Activated T-cell treated with anti-CD3 and anti-CD28 coated beads, Interleukin-2, amount 50 U/mL, for 72 hours (primary cell): ENCODE measurements around the gene BRD7. TPM values are rescaled to one million over a fixed set of nuclear protein-coding genes. Genes with fewer than 3 reads are reported as not detected.
"Not testable (repeated sequence)": the region's sequence is repeated elsewhere in the genome, so short reads cannot be mapped to it uniquely, and the experiment has no call there.

ENCODE experiments used
- ATAC-seq, 2 donors: fragments of 150-1000 bp; cut with Tn5 transposase; replicated peaks in 1 of 2; 2 replicates each; pipeline ENCODE4 v1.10.0; 2021; ENCODE audit warnings: moderate library complexity in 2 of 2, mild to moderate bottlenecking in 1 of 2
- DNase-seq, 2 donors: peaks; one replicate each; pipeline ENCODE4 v3.0.0; 2021 to 2022; ENCODE audit warnings: mixed read lengths in 1 of 2
- H3K27ac Mint-ChIP-seq: one replicate; pipeline ENCODE4 v1.8.0; 2022; ENCODE audit warnings: mild to moderate bottlenecking, moderate library complexity, mixed read lengths
- H3K27me3 Mint-ChIP-seq: one replicate; pipeline ENCODE4 v1.8.0; 2022; ENCODE audit warnings: low read depth, mixed read lengths
- H3K36me3 Mint-ChIP-seq, 2 donors: one replicate each; pipeline ENCODE4 v1.8.0; 2022; ENCODE audit warnings: mixed read lengths in 2 of 2, mild to moderate bottlenecking in 1 of 2; ENCODE audit not compliant: insufficient read depth in 2 of 2
- H3K4me1 Mint-ChIP-seq: one replicate; pipeline ENCODE4 v1.8.0; 2022; ENCODE audit warnings: low read depth, mixed read lengths
- H3K4me3 Mint-ChIP-seq, 2 donors: one replicate each; pipeline ENCODE4 v1.8.0; 2022; ENCODE audit warnings: mild to moderate bottlenecking in 2 of 2, mixed read lengths in 2 of 2, moderate library complexity in 2 of 2
- H3K9me3 Mint-ChIP-seq, 2 donors: one replicate each; pipeline ENCODE4 v1.8.0; 2022; ENCODE audit warnings: mixed read lengths in 2 of 2
- total RNA-seq, 2 donors: library from RNA; stranded (reverse); gene quantifications; one replicate each; pipeline ENCODE4 v1.2.3, GENCODE V29; 2022

Gene BRD7
- total RNA-seq, 2 donors from 2014 or later, result 74.8 to 84.2 TPM

DNA sequence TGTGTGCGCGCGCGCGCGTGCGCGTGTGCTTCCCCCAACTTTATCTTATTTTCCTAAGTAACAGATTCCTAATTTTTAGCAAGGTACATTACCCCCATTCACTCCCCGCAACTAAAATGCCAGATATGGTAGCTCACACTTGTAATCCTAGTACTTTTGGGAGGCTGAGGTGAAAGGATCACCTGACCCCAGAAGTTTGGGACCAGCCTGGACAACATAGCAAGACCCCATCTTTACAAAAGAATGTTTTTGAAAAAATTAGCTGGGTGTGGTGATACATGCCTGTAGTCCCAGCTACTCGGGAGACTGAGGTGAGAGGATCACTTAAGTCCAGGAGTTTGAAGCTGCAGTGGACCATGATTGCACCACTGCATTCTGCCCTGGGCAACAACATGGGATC is 5.1 kb downstream of the BRD7 start:
- peaks cover 8 to 24% of the 10 kb centered on the region in 2 donors for H3K36me3 Mint-ChIP-seq
- ATAC-seq, result no peak
- H3K4me3 Mint-ChIP-seq, result no peak overlapping the region
- no peaks in the 10 kb centered on the region for H3K27me3 Mint-ChIP-seq
- no peak for DNase-seq
- peaks cover 67% of the 10 kb centered on the region for H3K4me1 Mint-ChIP-seq
- no peaks in the 10 kb centered on the region for H3K9me3 Mint-ChIP-seq
- H3K27ac Mint-ChIP-seq, result no peak overlapping the region

DNA sequence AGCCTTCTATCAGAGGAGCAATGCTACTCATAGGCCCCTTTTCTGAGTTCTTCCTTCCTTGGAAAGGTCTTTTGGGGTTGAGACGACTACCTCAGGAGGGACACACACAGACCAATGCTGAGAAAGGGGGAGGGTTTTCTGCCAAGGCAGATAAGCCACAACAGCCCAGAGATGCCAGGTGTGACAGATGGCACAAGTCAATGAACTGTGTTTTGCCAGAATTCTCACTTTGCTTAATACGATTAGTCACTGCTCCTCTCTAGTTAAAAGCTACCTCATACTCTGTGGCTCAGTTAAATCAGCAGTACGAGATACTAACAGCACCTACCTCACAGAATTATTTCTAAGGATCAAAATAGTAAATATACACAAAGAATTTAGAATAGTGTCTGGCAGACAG is 8.0 kb downstream of the BRD7 start:
- Mint-ChIP-seq H3K4me3 (no peak overlapping the region), H3K36me3 (peaks cover 5 to 16% of the 10 kb centered on the region in 2 donors), H3K27ac (peak overlapping the region; percentile 18), H3K27me3 (no peaks in the 10 kb centered on the region), H3K4me1 (peaks cover 44% of the 10 kb centered on the region), H3K9me3 (no peaks in the 10 kb centered on the region)
- DNase-seq, result no peak
- ATAC-seq, result peak in 1 of 2 donors; percentile 50

DNA sequence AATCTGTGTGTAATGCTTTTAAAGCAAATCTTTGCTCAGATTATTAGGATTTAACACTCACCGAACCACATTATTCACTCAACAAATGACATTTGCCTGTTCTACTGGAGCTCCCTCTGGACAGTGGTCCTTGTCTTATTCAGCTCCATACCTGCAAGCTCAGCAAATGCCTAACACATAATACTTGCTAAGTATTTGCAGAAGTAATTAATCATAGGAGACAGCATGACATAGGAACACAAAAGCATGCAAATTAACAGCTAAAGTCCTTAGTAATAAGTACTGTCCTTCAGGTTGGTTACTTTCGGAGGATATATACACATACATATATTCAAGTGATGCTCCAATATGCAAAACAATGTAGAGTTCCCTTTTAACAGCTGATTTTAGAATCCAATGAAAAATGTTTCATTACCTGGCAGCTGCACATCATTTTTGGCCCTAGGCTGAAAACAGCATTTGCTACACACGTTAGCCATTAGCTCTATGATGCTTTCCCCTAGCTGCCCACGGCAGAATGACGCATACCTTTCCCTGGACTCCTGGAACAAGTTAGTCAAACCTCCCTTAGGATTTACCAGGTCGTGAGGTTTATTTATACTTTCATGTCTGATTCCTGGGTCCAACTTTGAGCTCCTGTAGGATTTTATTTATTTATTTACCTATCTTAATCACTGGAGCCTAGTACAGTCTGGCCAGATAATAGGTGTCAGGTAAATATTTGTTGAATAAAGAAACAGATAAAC is 8.6 kb downstream of the BRD7 start:
- H3K36me3 Mint-ChIP-seq, result peaks cover 6 to 18% of the 10 kb centered on the region in 2 donors

DNA sequence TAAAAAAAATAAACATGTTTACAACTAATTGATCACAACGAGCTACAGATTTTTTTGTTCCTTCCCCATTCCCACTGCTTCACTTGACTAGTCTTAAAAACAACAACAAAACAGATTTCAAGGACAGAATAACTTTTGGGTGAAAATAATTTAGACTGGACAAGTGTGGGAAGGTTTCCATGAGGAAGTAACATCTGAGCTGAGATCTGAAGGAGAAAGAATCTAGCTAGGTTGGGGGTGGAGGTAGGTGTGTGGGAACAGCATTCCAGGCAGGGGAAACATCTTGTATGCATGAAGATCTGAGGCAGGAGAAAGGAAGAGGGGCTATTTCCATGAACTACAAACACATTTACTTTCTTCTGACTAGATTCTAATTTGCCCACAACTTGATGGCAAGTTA is 9.2 kb downstream of the BRD7 start:
- no peak for DNase-seq
- H3K36me3 Mint-ChIP-seq, result peaks cover 8 to 20% of the 10 kb centered on the region in 2 donors
- ATAC-seq, result no peak

More for the DNA sequence above, 8.6 kb downstream of the BRD7 start:
- Mint-ChIP-seq H3K27ac (peak overlapping the region; percentile 77), H3K4me1 (peaks cover 38% of the 10 kb centered on the region), H3K9me3 (no peaks in the 10 kb centered on the region), H3K4me3 (no peak overlapping the region), H3K27me3 (no peaks in the 10 kb centered on the region)
- ATAC-seq, result no peak
- DNase-seq, result no peak

DNA sequence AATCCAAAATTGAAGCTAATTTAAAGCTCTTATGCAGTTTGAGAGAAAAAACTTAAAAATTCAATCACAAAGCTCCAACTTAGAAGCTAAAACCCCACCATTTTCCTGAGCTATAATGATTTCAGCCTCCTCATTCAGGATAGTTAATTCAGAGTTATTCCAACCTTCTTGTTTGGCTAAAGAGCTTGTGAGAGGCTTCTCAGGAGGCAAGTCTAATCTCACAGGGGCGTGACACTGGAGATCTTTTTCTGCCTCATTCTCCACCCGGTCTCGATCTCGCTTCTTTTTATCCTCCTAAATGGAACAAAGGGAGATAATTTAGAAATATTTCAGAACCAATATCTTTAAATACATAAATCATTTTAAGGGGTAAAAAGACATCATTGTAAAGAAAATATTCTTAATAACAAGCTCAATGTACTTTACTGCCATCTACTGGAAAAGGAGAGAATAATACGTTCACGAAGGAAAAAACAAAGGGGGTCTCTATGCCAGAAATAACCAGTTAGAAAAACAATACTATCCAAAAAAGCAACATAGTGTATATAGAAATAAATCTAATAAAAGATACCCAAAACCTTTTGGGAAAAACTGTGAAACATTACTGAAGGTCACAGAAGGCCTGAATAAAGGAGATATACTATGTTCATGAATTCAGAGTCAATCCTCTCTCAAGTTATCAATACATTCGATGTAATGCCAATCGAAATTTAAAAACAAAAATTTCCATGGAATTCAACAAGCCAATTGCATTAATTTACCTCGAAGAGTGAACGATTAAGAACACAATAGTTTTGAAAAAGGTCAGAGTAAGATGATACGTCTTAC is 13.9 kb downstream of the BRD7 start:
- no peaks in the 10 kb centered on the region for H3K9me3 Mint-ChIP-seq

More for the DNA sequence above, 9.2 kb downstream of the BRD7 start:
- Mint-ChIP-seq H3K4me3 (peak overlapping the region in 1 of 2 donors; percentile 39), H3K27ac (peak overlapping the region; percentile 77), H3K4me1 (peaks cover 32% of the 10 kb centered on the region), H3K27me3 (no peaks in the 10 kb centered on the region), H3K9me3 (no peaks in the 10 kb centered on the region)

DNA sequence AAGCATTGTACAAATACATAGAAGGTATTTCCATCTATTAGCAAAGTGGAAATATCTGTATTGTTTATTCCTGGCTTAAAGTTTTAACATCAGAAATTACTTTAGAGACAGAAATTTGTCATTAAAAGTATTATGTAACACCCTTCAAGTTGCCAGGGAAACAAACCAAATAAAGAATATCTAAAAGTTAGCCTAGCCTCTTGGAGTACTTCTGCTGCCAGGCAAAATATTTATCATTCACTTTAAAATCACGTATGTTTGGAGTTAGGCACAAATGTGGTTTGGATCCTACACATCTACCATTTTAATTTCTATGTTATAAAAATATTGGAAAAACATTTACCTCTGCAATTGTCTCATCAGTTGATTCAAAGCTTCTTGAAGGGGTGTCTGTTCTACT is 14.7 kb downstream of the BRD7 start:
- Mint-ChIP-seq H3K27me3 (no peaks in the 10 kb centered on the region), H3K4me1 (peaks cover 5% of the 10 kb centered on the region), H3K9me3 (peaks cover 2 to 4% of the 10 kb centered on the region in 2 donors), H3K4me3 (no peak overlapping the region), H3K27ac (no peak overlapping the region), H3K36me3 (peaks cover 11 to 27% of the 10 kb centered on the region in 2 donors)
- DNase-seq (no peak), ATAC-seq (no peak)

More for the DNA sequence above, 13.9 kb downstream of the BRD7 start:
- Mint-ChIP-seq H3K4me1 (peaks cover 13% of the 10 kb centered on the region), H3K27me3 (no peaks in the 10 kb centered on the region), H3K27ac (peak overlapping the region; percentile 9), H3K36me3 (peaks cover 10 to 23% of the 10 kb centered on the region in 2 donors), H3K4me3 (no peak overlapping the region)
- ATAC-seq (no peak), DNase-seq (no peak)

DNA sequence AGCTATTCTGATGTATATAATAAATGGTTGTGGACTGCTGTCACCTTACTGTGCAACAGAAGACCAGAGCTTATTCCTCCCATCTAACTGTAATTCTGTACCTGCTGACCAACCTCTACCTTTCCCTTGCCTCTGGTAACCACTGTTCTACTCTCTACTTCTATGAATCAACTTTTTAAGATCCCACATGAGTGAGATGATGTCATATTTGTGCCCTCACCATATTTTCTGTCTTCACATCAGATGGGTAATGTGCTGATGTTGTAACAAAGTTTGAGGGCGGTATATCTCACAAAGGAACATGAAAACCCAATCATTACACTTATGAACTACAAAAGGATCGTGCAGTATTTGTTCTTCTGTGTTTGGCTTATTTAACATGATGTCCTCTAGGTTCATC is 16.8 kb downstream of the BRD7 start:
- H3K27me3 Mint-ChIP-seq, result no peaks in the 10 kb centered on the region
- H3K27ac Mint-ChIP-seq, result peak overlapping the region; percentile 2
- ATAC-seq (peak; percentile 56 to 97), DNase-seq (no peak)
- H3K36me3 Mint-ChIP-seq, result peaks cover 21 to 39% of the 10 kb centered on the region in 2 donors
- peaks cover 4 to 8% of the 10 kb centered on the region in 2 donors for H3K9me3 Mint-ChIP-seq
- peaks cover 5% of the 10 kb centered on the region for H3K4me1 Mint-ChIP-seq
- peak overlapping the region in 1 of 2 donors; percentile 0 for H3K4me3 Mint-ChIP-seq

DNA sequence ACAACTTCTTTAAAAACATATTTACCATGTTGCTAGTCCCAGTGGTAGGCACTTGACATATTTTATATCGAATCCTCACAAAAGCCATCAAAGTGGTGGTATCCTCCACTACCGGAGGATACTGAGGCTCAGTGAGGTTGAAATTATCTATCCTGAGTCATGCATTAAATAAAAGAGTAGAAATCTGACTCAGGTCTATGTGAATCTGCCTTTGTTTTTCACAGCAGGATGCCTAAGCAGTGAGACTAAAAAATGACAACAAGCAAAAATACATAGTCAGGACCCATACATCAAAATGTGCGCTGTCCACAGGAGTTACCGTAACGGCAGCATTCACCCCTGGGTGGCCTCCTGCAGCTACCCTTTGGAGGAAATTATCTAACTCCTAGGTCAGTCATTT is 17.7 kb downstream of the BRD7 start:
- Mint-ChIP-seq H3K36me3 (peaks cover 27 to 41% of the 10 kb centered on the region in 2 donors), H3K4me1 (peaks cover 5% of the 10 kb centered on the region), H3K27me3 (no peaks in the 10 kb centered on the region), H3K9me3 (peaks cover 4 to 8% of the 10 kb centered on the region in 2 donors), H3K4me3 (no peak overlapping the region), H3K27ac (no peak overlapping the region)
- ATAC-seq (no peak), DNase-seq (no peak)

DNA sequence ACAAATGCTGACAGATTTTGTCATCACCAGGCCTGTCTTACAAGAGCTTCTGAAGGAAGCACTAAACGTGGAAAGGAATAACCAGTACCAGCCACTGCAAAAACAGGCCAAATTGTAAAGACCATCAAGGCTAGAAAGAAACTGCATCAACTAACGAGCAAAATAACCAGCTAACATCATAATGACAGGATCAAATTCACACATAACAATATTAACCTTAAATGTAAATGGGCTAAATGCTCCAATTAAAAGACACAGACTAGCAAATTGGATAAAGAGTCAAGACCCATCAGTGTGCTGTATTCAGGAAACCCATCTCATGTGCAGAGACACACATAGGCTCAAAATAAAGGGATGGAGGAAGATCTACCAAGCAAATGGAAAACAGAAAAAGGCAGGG is 23.6 kb downstream of the BRD7 start:
- ATAC-seq, H3K27me3 Mint-ChIP-seq, H3K9me3 Mint-ChIP-seq, H3K4me1 Mint-ChIP-seq, H3K27ac Mint-ChIP-seq, H3K4me3 Mint-ChIP-seq, DNase-seq: not testable (repeated sequence)
- peaks cover 37 to 43% of the 10 kb centered on the region in 2 donors for H3K36me3 Mint-ChIP-seq

DNA sequence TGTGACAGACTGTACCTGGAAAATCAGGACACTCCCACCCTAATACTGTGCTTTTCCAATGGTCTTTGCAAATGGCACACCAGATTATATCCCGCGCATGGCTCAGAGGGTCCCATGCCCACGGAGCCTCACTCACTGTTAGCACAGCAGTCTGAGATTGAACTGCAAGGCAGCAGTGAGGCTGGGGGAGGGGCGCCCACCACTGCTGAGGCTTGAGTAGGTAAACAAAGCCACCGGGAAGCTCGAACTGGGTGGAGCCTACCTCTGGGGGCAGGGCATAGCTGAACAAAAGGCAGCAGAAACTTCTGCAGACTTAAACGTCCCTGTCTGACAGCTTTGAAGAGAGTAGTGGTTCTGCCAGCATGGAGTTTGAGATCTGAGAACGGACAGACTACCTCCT is 25.2 kb downstream of the BRD7 start:
- H3K27ac Mint-ChIP-seq, H3K4me1 Mint-ChIP-seq, H3K4me3 Mint-ChIP-seq: not testable (repeated sequence)

DNA sequence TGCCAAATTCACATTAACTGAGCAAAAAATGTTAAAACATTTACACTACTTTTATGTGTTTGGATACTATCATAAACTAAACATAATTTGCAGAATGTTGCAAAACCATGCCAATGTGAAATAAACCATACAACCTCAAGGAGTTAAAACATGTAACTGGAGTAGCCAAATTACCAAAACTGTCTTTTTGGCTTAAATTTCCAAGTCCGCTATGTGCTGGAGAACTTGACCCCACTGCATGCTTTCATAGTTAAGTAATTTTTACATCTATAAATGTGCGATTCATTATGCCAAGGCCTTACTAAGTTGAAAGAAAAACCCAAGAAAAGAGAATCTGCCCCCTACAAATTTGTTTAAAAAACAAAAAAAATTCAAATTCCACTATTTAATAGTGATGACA is 28.2 kb downstream of the BRD7 start:
- Mint-ChIP-seq H3K4me1 (peaks cover 31% of the 10 kb centered on the region), H3K9me3 (no peaks in the 10 kb centered on the region), H3K36me3 (peaks cover 14 to 19% of the 10 kb centered on the region in 2 donors), H3K27me3 (no peaks in the 10 kb centered on the region), H3K4me3 (no peak overlapping the region), H3K27ac (peak overlapping the region; percentile 66)
- ATAC-seq (no peak), DNase-seq (no peak)

More for the DNA sequence above, 25.2 kb downstream of the BRD7 start:
- H3K36me3 Mint-ChIP-seq, result peaks cover 32 to 33% of the 10 kb centered on the region in 2 donors
- H3K27me3 Mint-ChIP-seq, DNase-seq, H3K9me3 Mint-ChIP-seq, ATAC-seq: not testable (repeated sequence)

DNA sequence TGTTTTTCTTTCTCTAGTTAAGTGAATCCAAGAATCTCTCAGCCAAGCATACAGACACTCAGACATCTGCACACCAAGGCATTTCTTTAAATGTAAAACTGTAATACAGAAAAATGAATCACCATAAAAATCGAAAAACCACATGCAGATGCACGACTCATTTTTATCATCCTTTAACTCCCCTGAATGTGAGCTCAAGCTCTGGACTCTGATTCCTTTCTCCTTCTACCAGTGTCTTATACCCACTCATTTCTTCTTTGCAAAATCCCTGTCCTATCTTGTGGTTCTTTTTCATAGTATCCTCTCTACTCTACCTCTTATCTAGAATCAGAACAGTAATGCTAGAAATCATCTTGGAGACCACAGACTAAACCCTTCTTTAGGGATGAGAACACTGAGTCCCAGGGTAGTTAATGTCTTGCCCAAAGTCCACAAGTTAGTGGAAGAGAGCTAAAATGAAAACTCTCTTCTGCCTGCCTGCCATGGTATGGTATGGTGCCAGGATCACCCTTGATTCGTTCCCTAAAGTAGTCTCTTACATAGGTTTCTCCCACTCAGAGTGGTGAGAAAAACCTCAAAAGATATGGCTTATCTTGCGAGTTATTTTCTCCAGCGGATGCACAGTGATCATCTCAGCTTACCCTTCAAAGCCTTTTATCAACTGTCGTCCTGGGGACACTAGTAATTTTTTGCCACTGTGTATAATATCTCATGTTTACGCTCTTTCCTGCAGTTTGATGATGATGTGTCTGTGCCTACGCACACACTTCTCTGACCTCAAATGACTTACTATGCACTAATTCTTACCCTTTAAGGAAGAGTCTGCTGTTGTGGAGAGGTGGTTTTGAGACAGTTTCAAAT is 30.2 kb downstream of the BRD7 start:
- peak; percentile 69 to 70 for ATAC-seq
- H3K27ac Mint-ChIP-seq, result peak overlapping the region; percentile 91
- H3K4me1 Mint-ChIP-seq, result peaks cover 45% of the 10 kb centered on the region
- H3K9me3 Mint-ChIP-seq, result no peaks in the 10 kb centered on the region
- no peaks in the 10 kb centered on the region for H3K27me3 Mint-ChIP-seq
- H3K36me3 Mint-ChIP-seq, result peaks cover 6 to 17% of the 10 kb centered on the region in 2 donors
- peak in 1 of 2 donors; percentile 57 for DNase-seq
- peak overlapping the region; percentile 34 to 97 for H3K4me3 Mint-ChIP-seq
